ENCODE measurements around the gene LDLRAD4.

LDLRAD4 gene

GRCh38 chr18:13447621-13448334 lies 229.2 kb downstream of the LDLRAD4 start:
- peak; percentile 41 for DNase-seq (ENCODE audit: low spot score)

DNA sequence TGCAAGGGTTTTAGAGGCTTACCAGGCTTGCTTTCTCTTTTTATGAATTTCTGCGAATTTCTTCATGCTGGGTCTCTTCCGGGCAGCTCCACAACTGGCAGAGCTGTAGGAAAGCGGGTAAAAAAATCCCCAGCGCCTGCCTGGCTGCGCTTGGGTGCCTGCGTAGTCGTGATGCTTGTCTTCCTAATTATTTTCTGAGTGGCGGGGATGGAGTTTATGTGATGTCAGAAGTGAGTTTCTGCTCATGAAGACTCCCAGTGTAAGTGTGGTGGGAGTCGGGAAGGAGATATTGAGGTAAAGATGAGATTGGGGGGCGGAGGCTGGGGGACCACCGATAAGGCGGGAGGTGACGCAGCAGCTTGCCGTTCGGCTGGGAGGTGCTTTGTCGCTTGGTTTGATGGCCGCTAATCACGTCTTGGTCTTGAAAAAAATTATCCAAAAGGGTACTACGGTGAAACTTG lies 229.8 kb downstream of the LDLRAD4 start:
- DNase-seq (ENCODE audit: low spot score) = no peak

DNA sequence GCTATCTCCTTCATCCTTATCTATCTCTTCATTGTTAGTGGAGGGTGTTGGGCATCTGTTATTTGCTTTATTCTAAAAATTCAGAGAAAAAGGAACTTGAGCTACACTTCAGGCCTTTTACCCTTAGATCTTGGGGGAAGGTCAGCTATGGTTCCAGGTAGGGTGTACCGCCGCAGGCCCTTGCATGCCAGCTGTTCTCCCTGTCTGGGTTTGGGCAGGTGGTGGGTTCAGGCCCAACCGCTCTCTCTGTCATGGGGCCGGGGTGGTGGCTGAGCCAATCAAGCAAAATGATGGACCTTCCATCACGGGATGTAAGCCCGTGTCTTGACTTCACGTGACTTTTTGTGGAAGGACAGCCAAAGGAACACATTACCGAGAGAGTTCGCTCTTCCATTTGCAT lies 231.1 kb downstream of the LDLRAD4 start:
- DNase-seq (ENCODE audit: low spot score) = no peak

DNA sequence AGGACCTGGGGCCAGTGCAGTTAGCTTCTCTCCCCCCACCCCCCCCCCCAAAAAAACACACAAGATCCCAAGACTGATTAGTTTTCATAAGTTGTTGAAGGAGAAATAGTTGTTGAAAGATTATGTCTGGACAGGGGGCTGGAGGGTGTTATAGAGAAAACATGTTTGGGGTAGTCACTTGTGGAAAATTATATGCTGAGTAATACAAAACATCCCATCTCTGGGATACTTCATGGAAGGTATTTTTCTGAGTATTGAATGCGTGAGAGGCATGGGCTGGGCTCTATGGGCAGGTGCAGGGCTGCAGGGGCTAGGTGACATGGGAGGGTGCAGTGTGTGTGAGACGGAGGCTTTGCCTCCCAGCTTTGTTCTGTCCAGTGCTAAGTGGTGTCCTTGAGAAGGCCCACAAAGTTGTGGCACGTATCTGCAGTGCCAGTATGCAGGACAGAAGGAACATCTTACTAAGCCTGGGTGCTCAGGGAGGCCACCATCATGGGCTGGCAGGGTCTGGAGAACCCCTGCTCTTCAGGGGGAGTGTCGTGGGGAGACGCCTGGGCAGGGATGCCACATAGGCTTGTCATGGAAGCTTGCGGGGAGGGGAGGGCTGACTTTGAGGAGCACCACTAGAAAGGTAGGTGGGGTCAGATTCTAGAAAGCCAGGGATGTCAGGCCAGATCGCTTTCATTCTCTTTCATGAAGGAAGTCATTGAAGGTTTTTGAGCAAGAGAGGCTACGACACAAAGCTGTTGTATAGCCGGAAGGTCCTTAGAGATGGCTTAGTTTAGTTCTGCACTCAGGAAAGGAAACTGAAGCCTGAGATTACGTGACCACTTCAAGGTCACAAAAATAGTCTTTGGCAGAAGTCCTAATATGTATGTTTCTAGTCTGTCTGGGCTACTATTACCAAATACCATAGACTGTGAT lies 232.0 kb downstream of the LDLRAD4 start:
- no peak for DNase-seq (ENCODE audit: low spot score)

DNA sequence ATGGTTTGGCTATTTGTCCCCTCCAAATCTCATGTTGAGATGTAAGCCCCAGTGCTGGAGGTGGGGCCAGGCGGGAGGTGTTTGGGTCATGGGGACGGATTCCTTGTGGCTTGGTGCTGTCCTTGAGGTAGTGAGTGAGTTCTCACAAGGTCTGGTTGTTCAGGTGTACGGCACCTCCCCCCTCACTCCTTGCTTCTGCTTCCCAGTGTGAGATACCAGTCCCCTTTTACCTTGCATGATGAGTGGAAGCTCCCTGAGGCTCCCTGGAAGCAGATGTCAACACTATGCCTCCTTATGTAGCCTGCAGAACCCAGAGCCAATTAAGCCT lies 232.6 kb downstream of the LDLRAD4 start:
- DNase-seq (ENCODE audit: low spot score) = no peak

DNA sequence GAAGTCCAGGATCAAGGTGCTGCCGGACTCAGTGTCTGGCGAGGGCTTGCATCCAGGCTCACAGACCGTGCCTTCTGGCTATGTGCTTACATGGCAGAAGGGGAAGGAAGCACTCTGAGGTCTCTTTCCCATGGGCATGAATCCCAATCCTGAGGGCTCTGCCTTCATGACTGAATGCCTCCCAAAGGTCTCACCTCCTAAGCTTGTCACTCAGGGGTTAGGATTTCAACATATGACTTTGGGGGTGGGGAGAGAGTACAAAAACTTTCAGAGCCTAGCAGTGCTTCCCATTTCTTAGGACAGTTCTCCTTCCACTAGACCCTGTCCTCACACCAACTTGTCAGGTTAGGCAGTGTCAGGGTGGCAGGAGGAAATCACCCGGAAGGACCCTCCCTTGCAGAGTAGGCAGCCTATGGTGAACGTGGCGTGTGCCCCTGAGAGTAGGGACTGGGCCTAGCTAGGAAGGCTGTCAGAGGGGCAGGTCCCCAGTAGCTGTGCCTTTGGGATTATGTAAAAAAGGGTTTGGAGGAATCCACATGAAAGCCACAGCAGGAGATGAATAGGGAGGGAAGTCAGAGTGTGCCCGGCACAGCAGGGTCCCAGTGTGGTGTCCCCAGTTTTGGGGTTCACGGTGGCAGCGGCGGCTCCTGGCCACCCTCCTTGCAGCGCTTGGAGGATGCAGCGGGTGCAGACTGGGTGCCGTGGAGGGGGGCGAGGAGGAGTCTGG lies 233.3 kb downstream of the LDLRAD4 start:
- peak; percentile 92 for DNase-seq (ENCODE audit: low spot score)

DNA sequence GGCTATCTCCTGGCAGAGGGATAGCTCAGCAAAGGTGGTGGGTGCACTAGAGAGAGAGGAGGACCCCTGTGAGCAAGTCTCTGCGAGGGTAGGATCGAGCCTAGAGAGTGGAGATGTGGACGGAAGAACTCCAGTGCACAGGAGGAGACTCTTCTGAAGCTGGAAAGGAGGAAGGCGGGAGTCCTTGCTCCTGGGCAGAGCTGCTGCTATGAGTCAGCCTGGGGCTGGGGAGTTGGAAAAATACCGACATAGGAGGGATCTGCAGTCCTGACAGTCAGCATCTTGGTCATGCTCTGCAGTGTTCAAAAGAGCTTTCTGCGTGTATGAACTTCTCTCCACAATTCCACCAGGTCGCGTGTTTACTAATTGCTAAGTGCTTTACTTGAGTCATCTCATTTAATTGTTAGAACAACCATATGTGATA lies 233.8 kb downstream of the LDLRAD4 start:
- DNase-seq (ENCODE audit: low spot score) = peak; percentile 57

DNA sequence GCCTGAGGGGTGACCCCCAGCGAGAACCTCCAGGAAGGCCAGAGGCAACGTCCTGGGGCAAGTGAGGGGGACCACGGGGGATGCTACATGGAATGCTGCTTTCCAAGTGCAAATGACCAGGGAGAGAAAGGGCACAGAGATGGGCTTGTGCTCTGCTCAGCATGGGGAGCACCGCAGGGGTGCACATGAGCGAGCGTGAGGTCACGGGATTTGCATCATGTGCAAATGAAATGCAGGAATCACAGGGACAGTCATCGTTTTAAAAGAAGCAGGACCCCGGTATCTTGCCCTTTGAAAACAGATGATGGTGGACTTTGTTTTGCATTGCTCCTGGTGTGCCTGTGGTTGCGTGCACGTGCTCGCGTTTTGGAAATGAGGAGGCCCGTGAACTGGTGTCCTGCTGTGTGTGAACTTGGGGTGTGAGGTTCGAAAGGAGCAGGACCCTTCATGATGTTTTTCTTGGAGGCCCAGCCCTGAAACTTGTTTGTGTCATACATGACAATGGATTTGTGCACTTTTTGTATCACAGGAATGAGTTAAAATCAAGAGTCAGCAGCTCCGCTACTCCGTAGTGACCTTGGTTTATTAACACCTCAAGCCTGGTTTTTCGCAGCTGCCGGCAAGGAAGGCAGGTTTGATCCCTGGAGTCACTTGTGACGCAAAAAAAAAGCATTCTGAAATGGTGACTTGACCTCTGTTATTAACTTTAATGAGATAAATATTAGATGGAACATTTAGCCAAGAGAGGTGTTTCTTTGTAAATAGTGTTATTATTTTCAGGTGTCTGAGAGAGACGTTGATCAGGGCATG lies 234.5 kb downstream of the LDLRAD4 start:
- DNase-seq (ENCODE audit: low spot score) = no peak

- no peak for DNase-seq (ENCODE audit: low spot score)
Observed at GRCh38 chr18:13453714-13454113, 235.2 kb downstream of the LDLRAD4 start.

DNA sequence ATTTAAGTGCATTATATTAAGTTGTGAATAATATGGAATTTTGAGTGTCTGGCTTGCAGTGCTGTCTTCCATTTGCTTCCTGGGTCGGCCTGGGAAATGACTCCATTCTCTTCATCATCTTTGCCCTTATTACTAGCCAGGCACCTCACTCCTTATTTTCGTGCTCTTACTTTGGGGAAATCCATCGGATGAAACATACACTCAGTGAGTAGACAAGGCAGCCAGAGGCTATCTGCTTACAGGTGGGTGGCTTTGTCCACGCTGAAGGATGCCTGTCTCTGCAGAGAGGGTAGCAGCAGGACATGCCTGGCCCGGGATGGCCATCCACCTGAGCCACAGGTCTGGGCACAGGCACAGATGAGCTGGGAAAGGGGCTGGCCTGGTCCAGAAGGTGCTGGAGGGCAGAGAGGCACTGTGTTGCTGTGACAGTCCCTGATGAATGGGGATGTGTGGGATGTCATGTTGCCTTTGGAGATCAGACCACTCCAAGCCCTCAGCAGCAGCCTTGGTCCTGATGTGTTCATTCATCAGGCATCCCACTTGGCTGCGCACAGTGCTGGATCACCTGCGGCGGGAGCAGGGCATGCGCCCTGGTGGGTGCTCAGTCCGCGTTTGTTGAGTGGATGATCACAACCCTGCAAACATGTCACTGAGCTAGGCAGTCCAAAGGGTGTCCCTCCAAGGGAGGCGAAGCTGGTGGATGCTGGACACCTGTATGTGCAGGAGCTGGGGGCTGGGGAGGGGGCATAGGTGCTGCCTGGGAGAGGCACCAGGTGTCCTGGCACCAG lies 236.0 kb downstream of the LDLRAD4 start:
- DNase-seq (ENCODE audit: low spot score) = no peak

DNA sequence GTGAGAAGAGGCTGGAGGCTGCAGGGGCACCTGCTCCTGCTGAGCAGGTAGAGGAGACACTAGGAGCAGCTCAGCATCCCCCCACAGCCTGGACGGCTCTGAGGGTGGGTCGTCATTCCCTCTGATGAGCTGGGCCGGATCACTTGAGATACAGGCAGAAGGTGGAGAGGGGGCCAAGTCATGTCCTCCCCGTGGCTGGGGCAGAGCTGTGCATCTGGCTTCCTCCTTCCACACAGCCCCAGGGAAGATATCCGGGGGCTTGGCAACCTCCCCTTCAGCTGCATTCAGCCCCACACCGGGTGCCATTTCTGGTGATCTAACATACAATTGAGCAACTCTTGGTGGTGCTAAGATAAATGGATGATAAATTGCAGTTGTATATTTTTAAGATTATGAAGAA lies 236.9 kb downstream of the LDLRAD4 start:
- no peak for DNase-seq (ENCODE audit: low spot score)

- DNase-seq (ENCODE audit: low spot score) = peak; percentile 84
Observed at GRCh38 chr18:13455960-13456481, 237.5 kb downstream of the LDLRAD4 start.

DNA sequence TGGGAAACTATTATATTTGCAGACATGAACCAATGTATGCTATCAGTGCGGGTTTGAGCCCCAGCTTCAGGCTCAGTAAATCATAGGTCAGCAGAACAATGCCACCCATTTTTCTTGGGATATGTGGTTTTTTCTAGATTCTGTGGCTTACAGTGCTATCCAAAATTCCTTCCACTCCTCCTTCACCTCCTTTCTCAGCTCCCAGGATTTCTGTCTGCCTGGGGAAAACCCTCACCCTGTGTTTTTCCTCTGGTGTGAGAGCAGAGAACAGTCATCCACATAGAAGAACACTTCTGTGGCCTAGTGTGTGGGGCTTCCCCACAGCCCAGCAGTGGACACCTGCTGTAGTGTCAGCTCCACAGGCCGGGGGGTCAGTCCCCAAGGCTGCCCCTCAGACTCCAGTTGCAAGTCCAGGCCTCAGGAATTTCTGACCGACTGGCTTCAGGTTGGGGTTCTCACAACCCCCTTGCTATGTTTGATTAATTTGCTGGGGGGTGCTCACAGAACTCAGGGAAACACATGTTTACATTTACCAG lies 238.2 kb downstream of the LDLRAD4 start:
- no peak for DNase-seq (ENCODE audit: low spot score)

DNA sequence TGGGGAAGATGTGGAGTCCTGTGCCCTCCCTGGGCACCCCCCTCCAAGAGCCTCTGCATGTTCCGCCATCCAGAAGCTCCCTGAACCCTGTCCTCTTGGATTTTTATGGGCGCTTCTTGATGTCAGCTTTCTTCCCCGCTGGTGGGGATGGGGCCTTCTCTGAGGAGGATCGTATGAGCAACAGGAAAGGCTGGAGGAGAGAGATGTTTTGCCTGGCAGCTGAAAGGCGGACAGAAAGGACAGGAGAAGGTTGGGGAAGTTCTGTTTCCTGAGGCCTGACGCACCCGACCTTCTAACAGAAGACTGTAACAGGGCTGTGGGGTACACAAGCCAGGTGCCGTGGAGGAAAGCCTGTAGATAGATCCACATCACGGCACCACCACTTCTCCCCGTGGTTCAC lies 238.8 kb downstream of the LDLRAD4 start:
- no peak for DNase-seq (ENCODE audit: low spot score)

- no peak for DNase-seq (ENCODE audit: low spot score)
Observed at GRCh38 chr18:13460946-13461345, 242.4 kb downstream of the LDLRAD4 start.

GRCh38 chr18:13461469-13461868 lies 242.9 kb downstream of the LDLRAD4 start:
- no peak for DNase-seq (ENCODE audit: low spot score)

DNA sequence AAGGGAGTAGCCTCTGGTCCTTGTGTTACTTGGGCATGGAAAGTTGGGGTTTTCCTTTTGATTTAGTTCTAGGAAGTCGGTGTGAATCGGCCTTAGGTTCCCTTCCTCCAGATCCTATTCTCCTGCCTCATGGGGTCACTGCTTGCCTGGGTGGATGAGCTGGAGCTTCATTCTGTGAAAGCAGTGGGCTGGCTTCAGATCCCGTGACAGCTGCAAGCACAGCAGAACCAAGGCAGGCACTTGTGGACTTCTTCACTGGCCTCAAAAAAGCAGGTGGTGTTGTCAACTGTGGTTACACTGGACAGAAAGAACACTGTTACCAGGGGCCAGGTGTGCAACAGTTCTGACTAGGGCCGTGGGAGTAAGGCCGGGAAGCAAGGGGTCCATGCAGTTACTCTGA lies 243.4 kb downstream of the LDLRAD4 start:
- no peak for DNase-seq (ENCODE audit: low spot score)

GRCh38 chr18:13462686-13463085 lies 244.1 kb downstream of the LDLRAD4 start:
- DNase-seq (ENCODE audit: low spot score) = no peak

GRCh38 chr18:13463526-13464210 lies 245.1 kb downstream of the LDLRAD4 start:
- no peak for DNase-seq (ENCODE audit: low spot score)
